Activated CD4-positive, alpha-beta T cell treated with anti-CD3 and anti-CD28 coated beads, Interleukin-2, amount 50 U/mL, for 4 hours (primary cell): Measurements from ENCODE around the gene LRRC15.

Experiments
- DNase-seq, 2 experiments: peaks; one replicate each; pipeline ENCODE4 v3.0.0-alpha.2; 2020

The LRRC15 gene

DNA sequence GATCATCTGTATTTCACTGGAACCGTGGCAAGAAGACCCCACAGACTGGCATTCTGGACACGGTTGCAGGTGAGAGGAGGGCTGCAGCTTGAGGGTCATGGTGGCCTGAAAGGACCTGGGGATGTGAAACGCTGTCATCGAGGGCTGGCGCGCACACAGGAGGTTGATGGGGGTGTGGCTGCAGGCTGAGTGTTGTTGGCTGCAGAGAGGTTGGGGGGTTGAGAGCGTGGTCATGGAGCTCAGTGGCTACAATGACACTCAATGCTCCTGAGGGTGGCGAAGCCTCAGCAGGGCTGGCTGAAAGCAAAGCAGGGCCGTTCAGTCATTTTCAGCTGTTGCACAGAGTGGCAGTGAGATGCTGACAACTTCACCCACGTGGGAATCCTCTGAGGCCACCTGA, 39.4 kb downstream of the LRRC15 start:
- DNase-seq: no peak

DNA sequence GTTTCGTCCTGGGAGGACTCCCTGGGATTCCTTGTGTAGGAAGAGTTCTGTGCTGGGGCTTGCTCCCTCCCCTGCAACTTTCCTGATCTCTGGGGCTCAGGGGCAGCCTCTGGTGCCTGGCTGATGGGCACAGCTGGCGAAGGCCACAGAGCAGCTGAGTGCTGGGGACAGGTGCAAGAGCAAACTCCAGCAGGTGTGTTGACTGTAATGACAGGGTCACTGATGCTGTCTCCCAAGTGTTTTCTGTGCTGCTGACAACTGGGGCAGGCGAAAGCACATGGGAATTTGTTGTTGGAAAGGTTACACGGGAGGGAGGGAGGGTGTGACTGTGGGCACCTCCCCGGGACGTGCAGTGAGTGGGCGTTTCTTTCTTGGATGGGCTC, 40.0 kb downstream of the LRRC15 start:
- no peak for DNase-seq

DNA sequence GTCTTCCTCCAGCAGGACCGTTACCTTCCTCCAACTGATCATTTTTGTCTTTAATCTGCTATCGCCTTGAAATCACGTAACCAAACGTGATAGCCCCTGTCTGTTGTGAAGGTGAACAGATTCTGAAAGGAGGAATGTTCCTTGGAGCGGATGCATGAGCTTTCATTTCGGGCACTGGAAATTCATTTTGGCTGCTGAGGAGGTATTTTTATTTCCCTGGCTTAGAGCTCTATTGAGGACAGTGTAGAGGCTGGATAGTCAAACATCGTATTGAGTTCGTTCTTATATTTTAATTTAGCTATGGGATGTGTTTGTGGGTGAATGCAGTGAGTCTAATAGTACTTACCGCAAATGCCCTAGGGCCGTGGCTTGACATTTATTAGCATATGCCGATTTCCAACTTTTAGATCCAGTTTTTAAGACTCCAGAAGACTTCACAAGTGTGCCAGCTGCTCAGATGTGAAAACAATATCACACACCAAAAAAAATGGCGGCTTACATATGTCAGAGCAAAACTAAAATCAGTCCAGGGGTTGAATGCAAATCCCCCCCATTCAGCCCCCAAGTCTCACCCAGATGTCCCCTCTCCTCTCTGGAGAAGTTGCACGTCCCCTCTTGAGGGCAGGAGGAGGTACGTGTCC, 40.5 kb downstream of the LRRC15 start:
- DNase-seq: no peak

DNA sequence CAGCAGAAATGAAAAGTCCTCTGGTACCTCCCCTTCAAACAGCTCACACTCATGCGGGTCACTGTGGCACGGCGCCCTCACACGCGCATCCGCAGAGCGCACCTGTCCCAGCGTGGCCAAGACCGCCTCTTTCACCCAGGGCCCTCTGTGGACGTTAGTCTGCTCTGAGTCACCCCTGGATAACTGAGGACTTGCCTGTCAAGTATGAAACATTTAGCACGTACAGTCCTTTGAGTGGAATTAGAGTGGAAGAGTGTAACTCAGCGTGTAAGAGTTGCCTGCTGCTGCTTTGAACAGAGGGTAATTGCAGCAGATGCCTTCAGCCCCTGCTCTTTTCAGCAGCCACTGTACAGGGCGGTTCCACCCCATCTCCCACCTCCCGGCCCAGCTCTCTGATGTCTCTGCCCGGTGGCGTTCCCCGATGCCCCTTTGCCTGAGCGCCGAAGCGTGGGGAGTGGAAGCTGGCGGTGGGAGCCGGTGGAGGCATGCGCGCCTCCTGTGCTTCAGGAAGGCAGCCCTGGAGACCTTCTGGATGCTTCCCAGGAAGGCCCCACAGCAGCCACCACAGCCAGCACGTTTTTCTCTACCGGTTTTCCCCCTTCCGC, 41.4 kb downstream of the LRRC15 start:
- no peak for DNase-seq

DNA sequence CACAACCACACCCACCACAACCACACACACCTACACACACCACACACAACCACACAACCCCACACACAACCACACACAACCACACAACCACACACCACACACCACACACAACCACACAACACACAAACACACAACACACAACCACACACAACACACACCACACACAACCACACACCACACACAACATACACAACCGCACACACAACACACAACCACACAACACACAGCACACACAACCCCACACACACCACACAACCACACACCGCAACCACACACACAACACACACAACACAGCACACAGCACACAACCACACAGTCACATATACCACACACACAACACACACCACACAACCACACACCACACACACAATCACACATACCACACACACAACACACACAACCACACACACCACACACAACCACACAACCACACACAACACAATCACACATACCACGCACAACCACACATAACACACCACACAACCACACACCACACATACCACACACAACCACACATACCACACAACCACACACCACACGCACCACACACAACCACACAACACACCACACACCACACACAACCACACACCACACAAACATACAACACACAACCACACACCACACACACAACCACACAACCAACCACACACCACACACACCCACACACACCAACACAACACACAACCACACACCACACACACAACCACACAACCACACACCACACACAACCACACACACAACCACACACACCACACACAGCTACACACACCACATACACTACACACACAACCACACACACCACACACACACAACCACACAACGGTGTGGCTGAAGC, 42.1 kb downstream of the LRRC15 start:
- DNase-seq: no peak

DNA sequence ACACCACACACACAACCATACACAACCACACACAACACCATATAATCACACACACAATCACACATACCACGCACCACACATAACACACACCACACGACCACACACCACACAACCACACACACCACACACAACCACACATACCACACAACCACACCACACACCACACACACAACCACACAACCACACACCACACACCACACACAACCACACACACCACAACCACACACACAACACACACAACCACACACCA, 42.6 kb downstream of the LRRC15 start:
- DNase-seq: no peak

DNA sequence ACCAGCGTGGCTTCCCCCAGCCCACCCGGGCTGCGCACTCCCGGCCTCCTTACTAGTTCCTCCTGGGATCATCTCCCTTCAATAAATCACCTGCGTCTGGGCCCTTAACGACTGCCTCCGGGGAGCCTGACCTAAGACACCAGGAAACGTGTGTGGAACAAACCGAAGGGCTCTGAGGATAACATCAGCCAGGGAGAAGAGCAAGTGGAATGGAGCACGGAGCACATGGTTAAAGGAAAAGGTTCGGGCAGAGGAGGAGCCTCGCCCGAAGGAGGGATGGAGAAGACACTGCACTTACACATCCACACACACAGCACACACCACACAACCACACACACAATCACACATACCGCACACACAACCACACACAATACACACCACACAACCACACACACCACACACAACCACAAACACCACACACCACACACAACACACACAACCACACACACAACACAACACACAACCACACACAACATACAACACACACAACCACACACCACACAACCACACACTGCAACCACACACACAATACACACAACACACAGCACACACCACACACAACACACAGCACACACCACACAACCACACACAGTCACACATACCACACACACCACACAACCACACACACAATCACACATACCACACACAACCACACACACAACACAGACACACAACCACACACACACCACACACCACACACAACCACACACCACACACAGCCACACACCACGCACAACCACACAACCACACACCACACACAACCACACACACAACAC, 43.2 kb downstream of the LRRC15 start:
- DNase-seq: no peak

DNA sequence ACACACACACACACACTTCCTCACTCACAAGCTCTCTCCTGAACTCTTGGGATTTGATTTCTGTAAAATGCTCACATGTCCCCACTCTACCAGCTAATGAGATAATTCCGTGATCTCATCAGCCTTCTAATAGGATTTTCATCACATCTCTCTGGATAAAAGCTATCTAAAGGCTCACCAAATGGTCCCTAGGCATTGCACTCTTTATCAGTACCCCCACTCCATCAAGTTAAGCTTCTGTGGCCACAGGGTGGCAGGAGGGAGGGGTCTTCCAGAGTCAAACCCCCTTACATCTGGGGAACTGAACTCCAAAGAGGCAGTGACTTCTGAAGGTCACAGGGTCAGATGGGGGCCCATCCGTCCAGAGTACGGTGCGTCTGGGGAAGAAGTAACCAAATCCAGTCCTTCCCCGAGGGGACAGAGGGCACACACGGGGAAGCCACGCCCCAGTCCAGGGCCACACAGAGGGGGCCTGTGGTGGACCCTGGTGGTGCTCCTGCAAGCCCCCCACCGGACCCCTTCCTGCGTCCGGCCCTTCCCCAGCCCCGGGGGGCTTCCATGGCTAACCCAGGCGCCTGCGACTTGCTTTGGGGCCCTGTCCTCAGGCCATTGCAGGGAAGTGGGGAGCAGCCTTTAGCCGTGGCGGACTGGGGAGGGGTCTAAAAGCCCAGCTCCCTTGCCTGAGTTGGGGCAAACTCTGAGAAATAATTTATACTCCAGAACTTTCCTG, 44.0 kb downstream of the LRRC15 start:
- no peak for DNase-seq

DNA sequence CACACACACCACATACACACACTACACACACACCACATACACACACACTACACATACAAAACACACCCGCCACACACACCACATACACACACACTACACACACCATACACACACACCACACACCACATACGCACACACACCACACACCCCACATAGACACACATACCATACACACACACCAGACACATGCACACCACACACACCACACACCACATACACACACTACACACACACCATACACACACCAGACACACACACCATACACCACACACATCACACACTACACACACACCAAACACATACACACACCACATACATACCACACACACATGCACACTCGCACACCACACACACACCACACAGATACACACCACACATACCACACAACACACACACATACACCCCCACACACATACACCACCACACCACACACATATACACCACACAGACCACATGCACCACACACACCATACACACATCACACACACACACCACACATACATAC, 44.7 kb downstream of the LRRC15 start:
- DNase-seq: no peak

DNA sequence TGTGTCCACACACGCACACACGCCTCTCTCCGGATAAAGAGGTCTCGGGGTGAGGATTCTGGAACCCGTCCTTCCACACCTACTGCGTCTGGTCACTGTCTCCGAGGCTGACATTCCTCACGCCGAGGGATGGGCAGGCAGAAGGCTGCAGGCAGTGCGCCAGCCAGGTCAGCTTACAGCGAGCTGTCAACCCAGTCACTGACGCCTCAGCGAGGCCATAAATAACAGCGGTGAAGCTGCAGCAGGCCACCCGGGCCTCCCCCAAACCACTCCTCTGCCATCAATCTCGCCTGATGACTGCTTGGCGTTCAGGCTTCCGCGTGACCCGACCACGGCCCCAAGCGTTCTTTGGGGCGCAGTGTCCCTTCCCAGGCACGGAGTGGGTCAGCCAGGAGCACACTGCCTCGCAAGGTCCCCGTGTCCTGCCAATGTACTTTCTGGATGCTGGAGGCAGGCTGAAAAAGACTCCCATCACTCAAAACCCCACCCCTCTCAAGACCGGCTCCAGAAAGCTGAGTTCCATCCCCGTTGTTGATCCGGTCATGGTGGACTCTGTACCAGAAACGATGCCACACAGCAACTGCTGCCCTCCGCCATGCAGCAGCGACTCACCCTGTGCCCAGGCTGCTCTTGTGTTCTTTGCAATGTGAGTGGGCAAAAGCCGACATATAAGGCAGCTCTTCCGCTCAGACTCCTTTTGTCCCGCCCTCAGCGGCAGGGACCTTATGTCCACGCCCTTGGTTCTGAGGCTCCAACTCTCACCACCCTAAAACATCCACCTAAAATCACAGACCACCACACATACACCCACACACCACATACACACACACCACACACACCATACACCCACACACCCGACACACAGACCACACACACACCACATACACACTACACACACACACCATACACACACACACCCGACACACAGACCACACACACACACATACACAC, 45.5 kb downstream of the LRRC15 start:
- DNase-seq: no peak

DNA sequence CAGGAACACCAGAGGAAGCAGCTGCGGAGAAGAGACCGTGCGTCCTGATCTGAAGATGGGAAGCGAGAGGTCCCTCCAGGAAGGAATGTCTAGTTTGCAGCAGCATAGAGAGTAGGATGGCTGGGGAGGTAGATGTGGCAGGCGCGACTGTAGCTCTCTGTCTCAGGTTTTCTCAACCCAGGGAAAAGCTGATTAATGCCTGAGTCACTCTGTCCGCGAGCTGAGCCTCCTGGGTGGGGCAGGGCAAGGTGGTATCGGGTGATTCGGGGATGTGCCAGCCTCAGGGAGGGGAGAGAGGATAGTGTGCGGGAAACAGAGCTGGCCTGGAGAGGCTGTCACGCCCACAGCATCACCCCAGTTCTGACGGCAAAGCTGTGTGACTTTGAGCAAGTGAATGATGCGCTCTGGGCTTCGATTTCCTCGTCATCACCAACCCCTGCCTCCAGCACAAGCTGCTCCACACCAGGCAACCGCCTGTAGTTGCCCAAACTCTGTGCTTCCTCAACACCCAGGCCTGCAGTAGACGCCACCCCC, 46.8 kb downstream of the LRRC15 start:
- no peak for DNase-seq

DNA sequence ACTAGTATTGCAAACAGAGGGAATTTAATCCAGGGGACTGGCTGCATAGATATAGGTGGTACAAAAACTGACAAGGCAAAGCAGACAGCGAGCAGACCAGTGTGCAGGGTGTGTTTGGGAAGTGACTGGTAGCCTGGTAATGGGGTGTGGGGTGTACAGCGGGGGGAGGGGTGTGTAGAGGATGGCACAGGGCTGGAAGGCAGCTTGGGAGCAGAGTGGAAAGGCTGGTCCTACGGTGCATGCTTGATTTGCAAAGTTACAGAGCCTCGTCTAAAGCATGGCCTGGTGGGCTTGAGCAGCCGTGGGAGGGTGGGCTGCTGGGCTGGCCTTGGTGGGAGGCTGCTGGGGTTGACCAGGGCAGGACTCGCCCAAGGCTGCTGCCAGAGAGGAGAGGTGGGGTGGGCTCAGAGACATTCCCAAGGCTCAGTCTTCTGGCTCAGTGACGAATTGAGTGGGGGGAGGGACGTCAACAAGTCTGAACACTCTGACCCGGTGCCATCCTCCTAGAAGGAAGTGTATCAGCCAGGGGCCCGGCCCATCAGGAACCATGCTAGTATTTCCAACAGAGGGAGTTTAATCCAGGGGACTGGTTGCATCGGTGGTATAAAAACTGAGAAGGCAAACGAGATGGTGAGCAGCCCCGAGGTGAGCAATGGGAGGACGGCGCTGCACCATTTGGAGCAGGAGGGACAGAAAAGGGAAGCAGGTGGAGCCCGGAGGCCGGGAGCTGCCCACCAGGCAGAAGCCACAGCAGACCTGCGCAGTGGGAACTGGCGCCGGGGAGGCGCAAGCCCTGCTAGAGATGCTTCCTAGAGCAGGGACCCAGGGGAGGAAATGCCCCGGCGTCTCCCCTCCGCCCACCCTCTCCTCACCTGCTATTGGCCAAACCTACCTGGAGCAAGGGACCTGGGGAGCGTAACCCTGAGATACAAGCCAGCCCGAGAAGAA, 47.6 kb downstream of the LRRC15 start:
- DNase-seq: no peak

DNA sequence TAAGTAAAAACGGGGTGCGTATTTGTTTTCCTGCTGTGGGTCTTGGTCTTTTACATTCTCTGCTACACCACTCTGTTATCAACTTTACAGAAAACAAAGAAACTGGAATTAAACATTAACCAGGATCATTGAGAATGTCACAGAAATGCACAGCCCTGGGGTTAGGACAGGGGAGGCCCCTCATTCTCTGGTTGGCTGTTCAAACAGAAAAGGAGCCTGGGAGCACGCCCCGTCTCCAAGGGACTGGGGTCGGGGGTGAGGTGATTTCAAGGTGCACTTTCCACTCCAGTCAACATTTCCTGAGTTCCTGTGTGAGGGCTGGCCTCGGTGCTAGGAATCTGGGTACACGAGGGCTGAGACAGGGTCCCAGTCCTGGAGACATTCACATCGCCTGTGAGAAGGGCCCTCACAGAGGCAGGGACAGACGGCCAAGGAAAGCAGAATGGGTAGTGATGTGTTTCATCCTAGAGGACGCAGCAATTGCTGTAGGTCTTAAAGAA, 48.7 kb downstream of the LRRC15 start:
- DNase-seq: no peak

DNA sequence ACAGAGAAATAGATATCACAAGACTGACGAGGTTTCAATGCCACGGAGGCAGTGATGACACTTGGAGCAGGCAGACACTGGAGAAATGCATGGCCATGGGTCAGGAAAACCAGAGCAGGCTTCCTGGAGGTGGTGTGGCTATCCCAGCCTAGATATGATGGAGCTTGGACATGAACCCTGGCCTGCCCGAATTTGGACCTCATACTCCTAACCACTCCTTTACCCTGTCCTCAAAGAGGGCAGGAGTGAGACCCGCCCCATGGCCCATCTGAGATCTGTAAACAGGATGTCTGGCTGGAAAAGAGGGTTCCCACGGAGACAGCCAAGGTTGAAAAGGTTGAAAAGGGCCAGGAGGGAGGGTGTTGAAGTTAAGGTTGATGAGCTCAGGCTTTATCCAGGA, 49.4 kb downstream of the LRRC15 start:
- DNase-seq: no peak

DNA sequence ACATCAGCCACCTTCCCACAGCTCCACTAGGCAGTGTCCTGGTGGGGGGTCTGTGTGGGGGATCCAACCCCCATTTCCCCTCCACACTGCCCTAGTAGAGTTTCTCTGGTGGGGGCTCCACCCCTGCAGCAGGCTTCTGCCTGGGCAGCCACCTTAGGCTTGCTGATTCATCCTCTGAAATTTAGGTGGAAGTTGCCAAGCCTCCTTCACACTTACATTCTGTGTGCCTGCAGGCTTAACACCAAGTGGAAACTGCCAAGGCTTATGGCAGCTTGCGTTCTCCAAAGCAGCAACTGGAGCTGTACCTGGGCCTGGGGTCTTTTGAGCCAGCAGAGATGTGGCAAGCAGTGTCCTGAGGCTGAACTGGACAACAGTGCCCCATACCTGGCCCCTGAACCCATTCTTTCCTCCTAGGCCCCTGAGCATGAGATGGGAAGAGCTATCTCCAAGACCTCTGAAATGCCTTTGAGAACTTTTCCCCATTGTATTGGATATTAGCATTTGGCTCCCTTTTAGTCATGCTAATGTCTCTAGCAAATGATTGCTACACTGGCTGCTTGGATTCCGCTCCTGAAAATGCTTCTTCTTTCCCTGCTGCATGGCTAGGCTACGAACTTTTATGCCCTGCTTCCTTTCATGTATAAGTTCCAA, 50.9 kb downstream of the LRRC15 start:
- no peak for DNase-seq

DNA sequence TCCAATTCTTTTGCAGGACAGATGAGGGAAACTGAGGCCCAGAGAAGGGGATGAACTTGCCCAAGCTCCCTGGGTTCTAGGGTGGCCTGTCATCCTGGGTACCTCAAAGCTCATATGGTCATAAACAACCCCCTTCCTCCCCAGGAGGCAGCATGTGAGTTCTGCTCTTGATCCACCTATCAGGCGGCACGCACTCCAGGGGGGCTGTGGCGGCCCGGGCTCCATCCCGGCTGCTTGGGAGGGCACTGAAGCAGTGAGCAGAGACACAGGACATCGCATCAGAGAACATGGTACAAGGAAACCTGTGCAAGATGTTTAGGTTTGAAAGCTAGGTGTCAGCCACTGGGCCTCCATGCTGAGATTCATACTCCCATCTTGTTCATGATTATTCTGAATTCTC, 52.6 kb downstream of the LRRC15 start:
- no peak for DNase-seq

DNA sequence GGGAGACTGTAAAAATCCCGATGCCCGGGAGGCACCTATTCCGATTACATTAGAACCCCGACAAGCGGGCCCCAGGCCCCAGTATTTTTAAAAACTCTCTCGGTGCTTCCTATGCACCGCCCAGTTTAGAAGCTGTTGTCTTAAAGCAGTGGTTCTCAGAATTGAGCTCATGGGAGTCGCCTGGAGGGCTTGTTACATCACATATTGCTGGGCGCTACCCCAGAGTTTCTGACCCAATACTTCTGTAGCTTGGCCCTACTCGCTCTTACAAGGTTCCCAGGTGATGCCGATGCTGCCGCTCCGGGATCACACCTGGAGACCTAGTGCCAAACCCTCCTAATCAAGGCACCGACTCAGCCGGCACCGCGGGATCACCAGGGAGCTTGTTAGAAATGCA, 53.6 kb downstream of the LRRC15 start:
- DNase-seq: no peak

DNA sequence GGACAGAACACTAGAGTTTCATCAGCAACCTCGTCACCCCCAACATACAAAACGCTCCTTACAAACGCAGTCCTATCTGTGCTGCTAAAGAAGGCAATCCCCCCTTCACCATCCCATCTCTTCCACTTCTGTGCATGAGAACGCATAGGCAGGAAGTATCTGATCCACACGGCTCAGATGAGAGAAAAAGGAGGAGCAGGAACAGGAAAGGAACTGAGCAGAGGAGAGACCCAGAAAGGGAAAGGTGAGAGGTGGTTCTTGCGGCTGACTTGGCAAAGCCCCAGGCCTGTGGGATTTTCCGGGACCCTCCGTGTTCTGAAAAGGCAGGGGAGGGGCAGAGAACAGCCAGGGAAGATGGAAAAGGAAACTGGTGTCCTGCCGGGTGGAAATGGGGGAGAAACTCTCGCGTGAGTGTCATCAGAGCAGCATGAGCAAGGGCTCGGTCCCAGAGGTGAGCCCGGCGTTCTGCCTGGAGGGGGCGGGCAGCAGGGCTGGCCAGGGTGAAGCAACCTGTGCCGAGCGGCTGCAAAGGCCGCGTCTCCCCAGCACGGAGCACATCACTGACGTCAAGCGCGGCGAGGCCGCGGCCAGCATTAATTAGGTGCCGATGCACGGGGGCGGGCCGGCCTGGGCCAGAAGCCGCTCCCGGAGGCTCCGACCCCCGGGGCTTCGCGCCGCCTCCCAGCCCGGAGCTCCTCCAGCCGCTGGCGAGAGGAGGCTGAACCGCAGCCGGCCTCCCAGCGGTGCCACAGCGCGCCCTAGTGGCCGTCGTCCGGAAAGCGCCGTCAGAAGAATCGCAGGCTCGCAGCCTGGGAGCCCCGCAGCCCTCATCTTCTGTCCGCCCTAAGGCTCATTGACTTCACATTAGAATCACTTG, 54.2 kb downstream of the LRRC15 start:
- peak; percentile 76 to 78 for DNase-seq
